Loucy (cell line): ENCODE data around the gene ARSH.

Source experiments
- CTCF ChIP-seq: fragments of 200-600 bp; sonication (generic); conservative IDR thresholded peaks from 2 replicates; pipeline ENCODE4 v1.5.1; 2014; ENCODE audit warnings: mild to moderate bottlenecking, antibody characterized with exemption, low read length
- EZH2phosphoT487 ChIP-seq: fragments of 200-600 bp; IDR thresholded peaks from 2 replicates; pipeline ENCODE4 v1.6.1; 2018; ENCODE audit warnings: antibody characterized with exemption, mild to moderate bottlenecking, moderate library complexity, borderline replicate concordance

GRCh38 chrX:2962381-2962780 lies 44.0 kb upstream of the ARSH start:
- no peak for TF ChIP-seq CTCF
- TF ChIP-seq EZH2phosphoT487, result no peak
